ENCODE measurements around the gene USP13.

GRCh38 chr3:179731544-179731943 is 78.7 kb downstream of the USP13 start:
- TF ChIP-seq CTCF (conservative IDR thresholded peaks at IDR 0.05; ENCODE audit: low read depth, low read length) (no peak), EZH2 (IDR thresholded peaks at IDR 0.05; ENCODE audit: low read length, unreplicated experiment) (no peak)

All from PC-3 (cell line).